Stimulated activated naive B cell treated with anti-CD40 and anti-IgM and Interleukin-4, amounts not matched to agents 10 μg/mL and 1 μg/mL and 100 μg/mL, for 72 hours (primary cell): ENCODE measurements around the gene CDKN2B-AS1.

Experiments used
- ATAC-seq, 2 donors: fragments of 150-1000 bp; cut with Tn5 transposase; replicated peaks; 2 replicates each; pipeline ENCODE4 v1.10.0; 2021; ENCODE audit warnings: moderate library complexity in 1 of 2
- DNase-seq: peaks from one replicate; pipeline ENCODE4 v3.0.0; 2021
- H3K27ac Mint-ChIP-seq: one replicate; pipeline ENCODE4 v1.8.0; 2022; ENCODE audit warnings: mild to moderate bottlenecking, mixed read lengths
- H3K27me3 Mint-ChIP-seq, 2 donors: one replicate each; pipeline ENCODE4 v1.8.0; 2022; ENCODE audit warnings: mixed read lengths in 2 of 2
- H3K36me3 Mint-ChIP-seq, 2 donors: one replicate each; pipeline ENCODE4 v1.8.0; 2022; ENCODE audit warnings: mixed read lengths in 2 of 2, mild to moderate bottlenecking in 1 of 2
- H3K4me1 Mint-ChIP-seq, 2 donors: one replicate each; pipeline ENCODE4 v1.8.0; 2022; ENCODE audit warnings: mixed read lengths in 2 of 2, mild to moderate bottlenecking in 1 of 2
- H3K4me3 Mint-ChIP-seq, 2 donors: one replicate each; pipeline ENCODE4 v1.8.0; 2022; ENCODE audit warnings: mild to moderate bottlenecking in 2 of 2, mixed read lengths in 2 of 2, moderate library complexity in 1 of 2
- H3K9me3 Mint-ChIP-seq, 2 donors: one replicate each; pipeline ENCODE4 v1.8.0; 2022; ENCODE audit warnings: mixed read lengths in 2 of 2, mild to moderate bottlenecking in 1 of 2

Gene CDKN2B-AS1

DNA sequence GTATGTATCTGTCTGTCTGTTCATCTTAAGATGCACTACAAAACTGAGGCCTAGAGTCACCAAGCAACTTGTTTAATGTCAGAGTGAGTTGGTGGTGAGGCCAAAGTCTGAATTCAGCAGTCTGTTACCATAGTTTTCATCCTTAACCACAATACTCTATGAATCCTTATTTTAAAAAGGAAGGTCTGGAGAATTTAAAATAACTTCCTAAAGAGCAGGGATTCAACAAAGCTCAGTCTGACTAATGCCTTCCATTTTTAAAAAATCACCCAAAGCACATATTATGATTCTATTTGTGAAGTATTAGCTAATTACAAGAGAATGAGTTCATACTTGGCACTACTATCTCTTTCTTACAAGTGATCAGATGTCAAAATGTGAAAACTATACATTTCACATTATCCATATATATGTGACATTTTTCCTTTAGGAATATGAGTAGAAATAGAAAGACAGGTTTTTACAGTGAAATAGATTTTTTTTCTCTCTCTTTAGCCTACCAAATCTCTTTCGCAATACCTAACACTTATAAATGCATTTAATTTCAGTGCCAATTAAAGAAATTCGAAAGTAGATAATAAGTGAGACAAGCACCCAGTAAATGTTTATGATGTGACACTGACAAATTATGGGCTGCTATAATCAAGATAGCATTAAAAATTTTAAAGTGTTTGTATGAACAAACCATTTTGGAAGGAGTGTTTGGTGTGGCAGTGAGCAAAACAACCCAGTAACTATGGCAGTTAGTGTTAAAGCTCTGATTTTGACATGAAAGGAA, 116.8 kb downstream of the CDKN2B-AS1 start:
- no peak overlapping the region for H3K4me3 Mint-ChIP-seq
- ATAC-seq = no peak
- H3K9me3 Mint-ChIP-seq = no peaks in the 10 kb centered on the region
- no peaks in the 10 kb centered on the region for H3K36me3 Mint-ChIP-seq
- H3K4me1 Mint-ChIP-seq = peaks cover 0 to 8% of the 10 kb centered on the region in 2 donors
- H3K27me3 Mint-ChIP-seq = peaks cover 0 to 4% of the 10 kb centered on the region in 2 donors
- DNase-seq = no peak
- H3K27ac Mint-ChIP-seq = no peak overlapping the region

DNA sequence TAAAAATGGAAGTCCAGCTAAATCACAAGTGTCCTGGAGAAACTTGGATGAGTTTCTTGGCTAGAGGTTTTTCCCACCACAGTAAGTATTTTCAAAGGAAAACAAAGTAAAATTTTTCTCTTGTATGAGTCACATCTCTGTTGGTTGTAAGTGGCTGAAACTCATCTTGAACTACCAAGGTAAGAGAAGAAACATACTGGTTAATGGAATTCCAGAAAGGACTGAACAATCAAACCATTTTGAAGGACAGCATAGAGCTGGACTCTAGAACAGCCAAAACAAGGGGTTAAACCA, 117.3 kb downstream of the CDKN2B-AS1 start:
- Mint-ChIP-seq H3K27me3 (peaks cover 0 to 4% of the 10 kb centered on the region in 2 donors), H3K36me3 (no peaks in the 10 kb centered on the region), H3K27ac (no peak overlapping the region), H3K4me1 (peaks cover 0 to 7% of the 10 kb centered on the region in 2 donors), H3K9me3 (no peaks in the 10 kb centered on the region), H3K4me3 (no peak overlapping the region)
- ATAC-seq (no peak), DNase-seq (no peak)

DNA sequence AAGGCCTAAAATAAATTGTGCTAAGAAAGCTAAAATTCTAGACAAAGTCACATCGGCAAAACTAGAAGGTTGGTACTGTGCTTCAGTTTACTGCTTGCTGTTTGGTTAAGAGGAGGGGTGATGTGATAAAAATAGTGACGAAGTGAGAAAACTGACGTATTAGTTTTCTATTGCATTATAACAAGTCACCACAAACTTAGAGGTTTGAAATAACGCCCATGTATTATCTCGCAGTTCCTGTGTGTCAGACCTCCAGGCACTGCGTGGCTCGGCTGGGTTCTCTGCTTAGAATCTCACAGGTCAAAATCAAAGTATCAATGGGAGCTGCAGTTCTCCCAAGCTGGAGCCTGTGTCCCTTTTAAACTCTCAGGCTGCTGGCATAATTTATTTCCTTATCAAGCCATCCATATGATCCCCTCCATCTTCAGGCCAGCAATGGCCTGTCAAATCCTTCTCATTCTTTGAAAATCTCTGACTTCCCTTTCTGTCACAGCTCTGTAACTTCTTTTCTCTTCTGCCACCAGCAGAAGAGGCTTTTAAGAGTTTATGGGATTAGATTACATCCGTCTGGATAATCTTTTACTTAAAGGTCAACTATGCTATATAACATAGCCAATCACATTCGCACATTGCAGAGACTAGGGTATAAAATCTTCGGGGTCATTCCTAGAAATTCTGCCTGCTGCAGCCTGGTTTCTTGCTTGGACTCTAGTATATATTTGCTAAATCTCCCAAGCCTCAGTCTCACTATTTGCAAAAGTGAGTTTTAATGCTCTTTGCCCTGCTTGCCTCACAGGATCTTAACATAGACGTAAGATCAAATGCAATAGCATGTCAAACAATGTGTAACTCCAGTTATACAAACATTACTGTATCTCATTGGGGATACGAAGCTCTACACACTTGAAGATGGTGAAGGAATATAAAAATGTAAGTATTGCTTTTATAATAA, 118.6 kb downstream of the CDKN2B-AS1 start:
- Mint-ChIP-seq H3K9me3 (no peaks in the 10 kb centered on the region), H3K27ac (no peak overlapping the region), H3K4me1 (peaks cover 0 to 2% of the 10 kb centered on the region in 2 donors), H3K4me3 (no peak overlapping the region), H3K36me3 (no peaks in the 10 kb centered on the region), H3K27me3 (peaks cover 0 to 4% of the 10 kb centered on the region in 2 donors)
- no peak for ATAC-seq
- DNase-seq = no peak

- no peaks in the 10 kb centered on the region for H3K27me3 Mint-ChIP-seq
- ATAC-seq = no peak
- no peaks in the 10 kb centered on the region for H3K9me3 Mint-ChIP-seq
- H3K36me3 Mint-ChIP-seq = no peaks in the 10 kb centered on the region
- no peak overlapping the region for H3K27ac Mint-ChIP-seq
- DNase-seq = no peak
- H3K4me1 Mint-ChIP-seq = peaks cover 2 to 8% of the 10 kb centered on the region in 2 donors
- no peak overlapping the region for H3K4me3 Mint-ChIP-seq
These were observed 120.4 kb downstream of the CDKN2B-AS1 start for GRCh38 chr9:22114956-22115355.

DNA sequence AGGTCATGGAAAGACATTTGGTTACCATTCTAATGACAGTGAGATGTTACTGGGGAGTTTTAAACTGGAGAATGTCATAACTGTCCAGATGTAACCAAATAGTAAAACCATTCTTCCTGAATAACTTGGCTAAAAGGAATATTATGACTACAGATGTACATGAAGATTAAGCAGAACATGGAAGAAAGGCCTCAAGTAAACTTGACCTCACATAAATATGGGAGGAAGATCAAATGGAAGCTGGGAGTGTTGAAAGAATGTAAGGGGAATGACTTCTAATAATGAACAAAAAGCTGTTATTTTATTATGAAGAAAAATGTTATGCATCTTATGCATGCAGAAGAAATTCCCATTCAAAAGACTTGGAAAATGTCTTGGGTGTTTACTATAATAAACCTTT, 122.2 kb downstream of the CDKN2B-AS1 start:
- no peaks in the 10 kb centered on the region for H3K27me3 Mint-ChIP-seq
- H3K9me3 Mint-ChIP-seq = no peaks in the 10 kb centered on the region
- H3K36me3 Mint-ChIP-seq = no peaks in the 10 kb centered on the region
- ATAC-seq (no peak), DNase-seq (no peak)
- H3K4me1 Mint-ChIP-seq = peaks cover 2 to 8% of the 10 kb centered on the region in 2 donors
- H3K4me3 Mint-ChIP-seq = no peak overlapping the region
- no peak overlapping the region for H3K27ac Mint-ChIP-seq

- ATAC-seq = no peak
These were observed 123.2 kb downstream of the CDKN2B-AS1 start for GRCh38 chr9:22117511-22118384.

GRCh38 chr9:22118810-22119521, 124.4 kb downstream of the CDKN2B-AS1 start:
- no peak for ATAC-seq
- Mint-ChIP-seq H3K4me3 (no peak overlapping the region), H3K36me3 (peaks cover 5 to 6% of the 10 kb centered on the region in 2 donors), H3K9me3 (peaks cover 4 to 10% of the 10 kb centered on the region in 2 donors), H3K27ac (no peak overlapping the region), H3K4me1 (peaks cover 2 to 8% of the 10 kb centered on the region in 2 donors), H3K27me3 (peaks cover 0 to 7% of the 10 kb centered on the region in 2 donors)
- no peak for DNase-seq

More at GRCh38 chr9:22117511-22118384, 123.2 kb downstream of the CDKN2B-AS1 start:
- Mint-ChIP-seq H3K27me3 (no peaks in the 10 kb centered on the region), H3K27ac (no peak overlapping the region), H3K4me3 (no peak overlapping the region), H3K36me3 (peaks cover 0 to 3% of the 10 kb centered on the region in 2 donors), H3K9me3 (peaks cover 0 to under 1% of the 10 kb centered on the region in 2 donors), H3K4me1 (peaks cover 2 to 8% of the 10 kb centered on the region in 2 donors)
- DNase-seq = no peak

- Mint-ChIP-seq H3K4me3 (no peak overlapping the region), H3K9me3 (peaks cover 4 to 10% of the 10 kb centered on the region in 2 donors), H3K36me3 (peaks cover 5 to 6% of the 10 kb centered on the region in 2 donors), H3K27ac (no peak overlapping the region), H3K4me1 (peaks cover 2 to 8% of the 10 kb centered on the region in 2 donors), H3K27me3 (peaks cover 0 to 7% of the 10 kb centered on the region in 2 donors)
- no peak for DNase-seq
- peak in 1 of 2 donors; percentile 56 for ATAC-seq
These were observed 125.0 kb downstream of the CDKN2B-AS1 start for GRCh38 chr9:22119522-22120158.

DNA sequence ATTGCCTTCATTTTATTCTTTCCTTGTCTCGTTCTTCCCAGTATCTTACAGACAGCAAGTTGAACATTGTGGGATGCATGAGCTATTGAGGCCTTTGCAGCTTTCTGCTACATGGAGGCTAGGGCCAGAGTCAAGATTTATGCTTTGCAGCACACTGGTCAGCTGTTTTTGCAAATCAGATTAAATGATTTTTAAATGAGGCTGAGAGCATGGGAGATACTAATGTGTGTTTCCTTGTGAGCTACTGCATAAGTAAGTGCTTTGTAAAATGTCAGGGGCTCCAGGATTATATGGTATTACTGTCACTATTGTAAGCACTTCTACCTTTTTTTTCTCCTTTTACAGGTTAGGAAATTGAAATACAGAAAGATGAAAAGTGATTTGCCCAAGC, 125.6 kb downstream of the CDKN2B-AS1 start:
- no peak for ATAC-seq
- Mint-ChIP-seq H3K27ac (no peak overlapping the region), H3K27me3 (peaks cover 0 to 7% of the 10 kb centered on the region in 2 donors), H3K36me3 (peaks cover 5 to 6% of the 10 kb centered on the region in 2 donors), H3K9me3 (peaks cover 4 to 10% of the 10 kb centered on the region in 2 donors), H3K4me1 (peaks cover 2 to 8% of the 10 kb centered on the region in 2 donors), H3K4me3 (no peak overlapping the region)
- no peak for DNase-seq

DNA sequence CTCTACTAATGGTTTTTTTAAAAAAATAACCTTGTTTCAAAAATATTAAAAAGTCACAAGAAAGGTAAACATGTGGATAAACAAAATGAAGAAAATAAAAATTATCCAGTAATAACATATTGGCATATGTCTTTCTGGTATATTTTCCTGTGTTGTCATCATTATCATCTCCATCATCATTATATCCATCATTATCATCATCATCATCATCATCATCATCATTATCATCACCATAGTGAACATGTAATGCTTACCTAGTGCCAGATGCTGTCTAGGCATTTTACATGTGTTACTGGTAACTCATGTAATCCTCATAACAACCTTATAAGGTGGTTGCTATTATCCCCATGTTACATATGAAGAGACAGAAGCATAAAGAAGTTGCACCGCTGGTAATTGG, 126.0 kb downstream of the CDKN2B-AS1 start:
- peaks cover 2 to 8% of the 10 kb centered on the region in 2 donors for H3K4me1 Mint-ChIP-seq
- H3K36me3 Mint-ChIP-seq = peaks cover 5 to 6% of the 10 kb centered on the region in 2 donors
- H3K4me3 Mint-ChIP-seq = no peak overlapping the region
- no peak for DNase-seq
- no peak overlapping the region for H3K27ac Mint-ChIP-seq
- peaks cover 4 to 10% of the 10 kb centered on the region in 2 donors for H3K9me3 Mint-ChIP-seq
- ATAC-seq = no peak
- H3K27me3 Mint-ChIP-seq = peaks cover 0 to 7% of the 10 kb centered on the region in 2 donors

DNA sequence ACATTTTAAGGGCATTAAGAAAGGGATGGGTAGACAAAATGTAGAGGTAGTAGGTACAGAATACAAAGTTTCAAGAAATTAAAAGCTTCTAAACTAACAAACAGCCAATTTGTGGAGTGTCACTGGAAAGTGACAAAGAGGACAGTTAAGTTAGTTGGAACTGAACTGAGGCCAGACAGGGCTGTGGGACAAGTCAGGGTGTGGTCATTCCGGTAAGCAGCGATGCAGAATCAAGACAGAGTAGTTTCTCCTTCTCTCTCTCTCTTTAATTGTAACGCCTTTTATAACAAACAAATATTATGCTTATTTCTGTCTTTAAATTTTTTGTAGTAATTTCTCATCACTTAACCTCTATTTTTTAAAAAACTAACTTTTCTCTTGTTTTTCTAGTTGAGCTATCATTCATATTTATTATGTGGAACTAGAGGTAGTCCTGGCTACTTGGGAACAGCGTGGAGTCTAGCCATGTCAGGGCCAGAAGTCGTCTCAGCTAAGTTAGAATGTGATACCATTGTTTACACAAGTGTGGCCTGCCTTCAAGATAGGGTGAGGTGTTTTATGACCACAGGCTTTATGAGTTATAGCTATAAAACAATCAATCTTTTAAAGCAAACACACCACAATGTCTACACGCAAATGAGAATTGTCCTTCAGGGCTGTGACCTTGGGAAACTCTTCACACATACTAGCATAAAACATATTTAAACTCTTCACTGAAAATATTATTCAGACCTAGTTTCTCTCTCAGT, 129.8 kb downstream of the CDKN2B-AS1 start:
- Mint-ChIP-seq H3K4me3 (no peak overlapping the region), H3K36me3 (peaks cover 6 to 7% of the 10 kb centered on the region in 2 donors), H3K4me1 (peaks cover 6 to 14% of the 10 kb centered on the region in 2 donors), H3K27me3 (peaks cover 5 to 11% of the 10 kb centered on the region in 2 donors), H3K9me3 (peaks cover 7 to 10% of the 10 kb centered on the region in 2 donors), H3K27ac (no peak overlapping the region)
- ATAC-seq (no peak), DNase-seq (no peak)

GRCh38 chr9:22129133-22129532, 134.5 kb downstream of the CDKN2B-AS1 start:
- H3K4me3 Mint-ChIP-seq = no peak overlapping the region
- peaks cover 0 to 3% of the 10 kb centered on the region in 2 donors for H3K9me3 Mint-ChIP-seq
- H3K4me1 Mint-ChIP-seq = peaks cover 7 to 22% of the 10 kb centered on the region in 2 donors
- ATAC-seq = no peak
- DNase-seq = no peak
- H3K27me3 Mint-ChIP-seq = peaks cover 5% of the 10 kb centered on the region in 2 donors
- peaks cover 0 to 2% of the 10 kb centered on the region in 2 donors for H3K36me3 Mint-ChIP-seq
- H3K27ac Mint-ChIP-seq = peak overlapping the region; percentile 43
